GM19025 (cell line): ENCODE measurements around the gene CDC20B.

Experiments
- ATAC-seq: cut with Tn5 transposase; IDR thresholded peaks from one replicate; pipeline ENCODE4 v1.9.1; 2021; ENCODE audit warnings: mild to moderate bottlenecking, low read depth, moderate library complexity; ENCODE audit not compliant: unreplicated experiment

CDC20B gene

DNA sequence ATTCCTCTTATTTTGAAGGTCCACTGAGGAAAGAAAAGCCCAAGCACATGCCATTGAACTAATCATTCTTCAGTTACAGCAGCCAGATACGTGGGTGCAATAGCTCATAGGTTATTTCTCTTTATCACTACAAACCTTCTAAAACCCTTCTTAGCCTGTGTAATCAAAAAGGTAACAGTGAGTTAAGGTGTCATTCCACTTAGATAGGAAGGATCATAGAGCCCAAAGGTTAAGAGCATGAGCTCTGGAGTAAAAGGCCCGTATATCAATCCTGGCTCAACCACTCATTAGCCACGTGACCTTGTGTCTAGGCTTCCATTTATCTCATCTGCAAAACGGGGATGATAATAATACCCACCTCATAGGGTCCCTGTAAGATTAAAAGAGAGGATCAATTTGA is 10.3 kb downstream of the CDC20B start:
- no peak for ATAC-seq

GRCh38 chr5:55160493-55161209 is 12.3 kb downstream of the CDC20B start:
- ATAC-seq = no peak

DNA sequence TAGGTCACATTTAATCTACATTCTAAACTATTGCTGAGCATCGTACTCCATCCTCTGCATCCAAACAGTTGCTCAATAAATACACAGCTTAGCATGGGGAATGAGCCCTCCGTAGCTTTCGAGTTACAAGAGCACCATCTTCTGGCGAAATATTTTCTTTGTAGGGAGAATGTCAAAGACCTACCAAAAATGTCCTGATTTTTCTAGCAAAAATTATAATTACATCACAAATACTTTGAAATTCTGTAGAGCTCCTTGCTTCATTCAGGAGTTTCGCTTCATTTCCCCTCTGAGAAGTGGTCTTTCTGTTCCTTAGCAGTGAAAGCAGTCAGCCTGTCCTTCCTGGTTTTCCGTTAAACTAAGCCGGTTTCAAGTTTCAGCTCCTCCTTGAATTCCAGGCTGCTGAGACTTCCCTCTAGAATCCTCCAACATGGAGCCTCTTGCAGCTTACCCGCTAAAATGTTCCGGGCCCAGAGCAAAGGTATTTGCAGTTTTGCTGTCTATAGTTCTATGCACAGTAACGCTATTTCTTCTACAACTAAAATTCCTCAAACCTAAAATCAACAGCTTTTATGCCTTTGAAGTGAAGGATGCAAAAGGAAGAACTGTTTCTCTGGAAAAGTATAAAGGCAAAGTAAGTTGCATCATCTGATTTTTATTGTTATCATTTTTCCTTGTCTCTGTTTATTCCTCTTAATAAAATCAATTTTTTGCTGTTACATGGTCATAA is 13.0 kb downstream of the CDC20B start, which contains the start of gene GPX8:
TSS of gene GPX8 (plus strand) at position 409 of the 730 bp plus-strand sequence. CDS start at position 431, 22 bp downstream.
- ATAC-seq = no peak

GRCh38 chr5:55154873-55155272 is 18.1 kb downstream of the CDC20B start:
- no peak for ATAC-seq

- no peak for ATAC-seq
Observed at GRCh38 chr5:55151923-55152842, 20.8 kb downstream of the CDC20B start.

- no peak for ATAC-seq
Observed at GRCh38 chr5:55149308-55149795, 23.6 kb downstream of the CDC20B start.

DNA sequence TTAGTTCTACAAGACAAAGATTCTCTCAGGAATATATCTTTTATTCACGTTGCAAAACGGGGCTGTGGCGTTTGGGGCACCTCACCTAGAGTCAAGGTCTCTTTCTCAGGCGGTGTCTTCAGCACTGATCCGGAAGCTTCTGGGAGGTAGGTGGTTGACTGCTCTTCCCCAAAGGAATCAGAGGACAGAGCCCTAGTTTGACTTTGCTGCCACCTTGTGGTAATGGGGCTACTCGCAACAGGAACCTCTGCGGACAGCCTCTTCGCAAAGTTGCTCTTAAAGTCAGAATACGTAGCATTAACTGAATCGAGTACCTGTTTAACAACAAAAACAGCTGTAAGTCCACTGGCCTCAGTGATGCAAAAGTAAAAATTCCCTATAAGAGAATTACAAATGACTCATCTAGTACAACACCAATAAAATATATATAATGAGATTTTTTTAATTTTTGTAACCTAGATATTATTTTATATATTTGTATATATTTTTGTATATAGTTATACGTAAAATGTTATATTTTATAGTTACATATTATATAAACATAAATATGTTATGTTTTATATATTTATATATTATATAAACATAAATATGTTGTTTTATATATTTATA is 26.3 kb downstream of the CDC20B start:
- ATAC-seq = peak; percentile 69

GRCh38 chr5:55146080-55146479 is 26.9 kb downstream of the CDC20B start:
- no peak for ATAC-seq

DNA sequence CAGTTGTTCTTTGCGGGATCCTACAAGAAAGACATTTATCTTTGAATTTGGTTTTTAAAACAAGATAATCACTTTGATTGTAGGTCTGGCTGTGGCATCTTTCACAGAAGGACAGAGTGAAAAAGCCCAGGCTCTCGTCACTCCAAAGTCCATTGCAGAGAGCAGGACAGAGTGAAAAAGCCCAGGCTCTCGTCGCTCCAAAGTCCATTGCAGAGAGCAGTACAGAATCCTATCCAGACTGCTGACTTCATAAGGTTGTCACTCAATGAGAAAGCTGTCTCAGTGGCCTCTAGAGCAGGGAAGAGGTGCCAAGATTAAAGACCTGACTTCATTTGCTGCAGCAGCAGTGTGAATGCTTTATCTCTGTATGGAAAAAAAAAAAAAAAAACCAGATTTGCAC is 29.4 kb downstream of the CDC20B start:
- no peak for ATAC-seq

- ATAC-seq = no peak
Observed at GRCh38 chr5:55141945-55142690, 30.9 kb downstream of the CDC20B start.

DNA sequence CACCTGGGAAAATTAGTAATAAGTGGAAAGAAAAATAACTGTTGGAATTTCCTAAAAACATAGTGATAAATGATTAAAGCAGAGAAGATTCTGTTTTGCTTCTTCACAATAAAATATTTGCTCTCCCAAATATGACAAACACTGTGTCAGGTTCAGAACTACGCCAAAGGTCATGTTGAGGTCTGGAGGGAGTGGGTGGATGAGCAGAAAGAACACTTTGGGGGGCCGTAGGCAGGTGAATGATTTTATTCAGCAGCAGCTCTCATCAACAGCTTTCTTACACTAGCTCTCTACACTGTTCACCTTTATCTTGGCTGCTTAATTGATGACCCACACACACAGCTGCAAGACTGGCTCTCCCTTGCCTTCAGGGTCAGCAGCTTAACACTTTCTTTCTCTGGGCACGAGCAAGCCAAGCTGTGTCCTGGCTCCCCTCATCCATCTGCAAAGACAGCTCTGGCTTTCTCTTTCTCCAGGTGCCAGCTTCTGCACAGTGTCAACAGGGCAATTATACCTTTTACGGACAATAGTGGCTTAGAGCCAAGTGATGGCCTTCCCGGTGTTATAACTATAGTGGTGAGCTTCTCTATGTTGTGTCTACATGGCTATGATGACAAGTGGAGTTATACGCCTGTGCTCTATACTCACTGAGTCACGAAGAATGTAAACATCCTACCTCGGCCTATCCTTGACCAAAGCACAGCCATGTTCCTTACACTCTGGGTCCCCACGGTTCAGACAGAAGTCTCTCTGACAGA is 31.9 kb downstream of the CDC20B start:
- no peak for ATAC-seq

- no peak for ATAC-seq
Observed at GRCh38 chr5:55136521-55136920, 36.5 kb downstream of the CDC20B start.

- no peak for ATAC-seq
Observed at GRCh38 chr5:55134053-55134722, 38.8 kb downstream of the CDC20B start.

DNA sequence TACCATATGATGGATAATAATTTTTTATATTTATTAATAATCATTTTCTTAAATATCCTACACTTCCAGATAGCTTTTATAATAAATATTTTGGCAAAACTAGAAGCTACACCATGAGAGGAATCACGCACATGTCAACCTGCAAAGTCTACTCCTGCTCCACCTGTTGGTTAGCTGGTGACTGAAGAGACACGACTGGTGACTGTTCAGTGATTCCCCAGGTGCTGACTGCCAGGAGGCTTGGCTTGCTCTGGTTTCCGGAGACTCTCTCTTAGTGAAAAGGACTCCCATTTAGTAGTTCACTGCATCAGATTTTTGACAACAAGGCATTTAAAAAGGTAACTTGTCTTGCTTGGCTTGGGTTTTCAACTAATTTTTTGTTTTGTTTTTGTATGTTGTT is 49.6 kb downstream of the CDC20B start:
- no peak for ATAC-seq

DNA sequence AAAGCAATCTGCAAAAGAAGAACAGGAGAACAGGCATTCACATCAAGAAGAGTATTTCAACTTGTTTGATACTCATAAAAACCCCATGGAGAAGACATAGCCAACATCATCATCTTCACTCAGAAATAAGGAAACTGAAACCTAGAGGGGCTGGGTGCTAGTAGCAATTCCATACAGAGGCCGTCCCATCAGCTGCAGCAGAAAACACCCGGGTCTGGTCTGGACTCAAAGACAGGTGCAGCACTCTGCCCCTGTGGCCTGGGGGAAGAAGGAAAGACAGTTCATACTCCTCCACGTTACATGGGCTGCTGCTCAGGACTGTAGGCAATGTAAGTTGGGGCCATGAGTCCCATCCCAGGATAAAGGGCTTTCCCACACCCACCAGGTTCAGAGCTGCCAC is 58.9 kb downstream of the CDC20B start:
- ATAC-seq = no peak

DNA sequence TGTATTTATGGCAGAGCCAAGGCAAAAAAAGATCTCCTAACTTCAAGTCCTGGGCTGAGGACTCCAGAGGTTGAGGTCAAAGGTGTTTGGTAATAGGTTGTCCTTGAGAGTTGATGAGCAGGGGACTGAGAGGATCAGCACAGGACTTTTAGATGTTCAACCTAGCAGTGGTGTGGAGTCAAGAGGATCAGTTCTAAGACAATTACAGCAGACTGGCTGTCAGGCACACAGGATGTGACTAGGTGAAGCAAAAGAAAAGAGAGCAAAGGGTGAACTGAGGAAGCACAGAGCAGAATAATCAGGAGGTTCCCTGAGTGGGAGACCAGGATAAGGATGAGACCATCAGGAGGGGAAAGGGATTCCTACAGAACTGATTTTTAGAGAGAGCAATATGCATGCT is 59.6 kb downstream of the CDC20B start:
- no peak for ATAC-seq

- ATAC-seq = no peak
Observed at GRCh38 chr5:55110217-55110616, 62.8 kb downstream of the CDC20B start.

- ATAC-seq = no peak
Observed at GRCh38 chr5:55108661-55109060, 64.3 kb downstream of the CDC20B start.
